GM19043 (cell line): ENCODE data around the gene RGL3.
"Not testable (repeated sequence)": the region's sequence is repeated elsewhere in the genome, so short reads cannot be mapped to it uniquely, and the experiment has no call there.

Experiments
- ATAC-seq: cut with Tn5 transposase; IDR thresholded peaks from one replicate; pipeline ENCODE4 v1.9.1; 2021; ENCODE audit warnings: low read depth; ENCODE audit not compliant: unreplicated experiment

Gene RGL3

DNA sequence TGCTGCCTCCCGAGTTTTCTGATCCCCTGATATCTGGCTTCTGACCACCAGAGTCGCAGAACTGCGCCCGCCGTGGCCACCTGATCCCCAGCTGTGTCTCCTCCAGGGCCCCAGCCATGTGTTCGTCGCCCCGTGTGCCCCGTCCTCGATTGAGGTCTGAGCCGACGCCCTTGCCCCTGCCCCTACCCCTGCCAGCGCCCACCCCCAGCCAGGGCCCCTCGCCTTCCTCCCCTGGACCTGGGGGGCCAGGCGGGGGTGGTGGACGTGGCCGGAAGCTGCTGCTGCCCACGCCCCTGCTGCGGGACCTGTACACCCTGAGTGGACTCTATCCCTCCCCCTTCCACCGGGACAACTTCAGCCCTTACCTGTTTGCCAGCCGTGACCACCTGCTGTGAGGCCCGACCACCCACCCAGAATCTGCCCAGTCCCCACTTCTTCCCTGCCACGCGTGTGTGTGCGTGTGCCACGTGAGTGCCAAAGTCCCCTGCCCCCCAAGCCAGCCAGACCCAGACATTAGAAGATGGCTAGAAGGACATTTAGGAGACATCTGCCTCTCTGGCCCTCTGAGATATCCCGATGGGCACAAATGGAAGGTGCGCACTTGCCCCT is 54.7 kb downstream of the RGL3 start:
- no peak for ATAC-seq

DNA sequence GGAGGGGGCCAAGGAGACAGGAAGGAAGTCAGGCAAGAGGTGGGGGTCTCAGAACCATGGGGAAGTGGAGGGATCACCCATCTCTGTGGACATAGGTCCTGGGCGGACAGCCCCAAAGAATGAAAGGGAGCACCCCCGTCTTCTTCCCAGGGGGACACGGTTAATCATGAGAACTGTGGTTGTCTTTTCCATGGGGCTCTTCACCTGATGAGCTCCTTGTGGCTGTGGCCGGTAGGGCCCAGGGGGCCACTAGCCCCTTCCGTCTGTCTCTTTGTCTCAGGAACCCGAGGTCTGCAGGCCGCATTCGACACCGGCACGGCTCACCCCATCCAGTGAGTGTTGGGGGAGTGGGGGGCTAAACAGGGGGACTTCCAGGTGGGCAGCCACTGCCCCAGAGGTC is 55.2 kb downstream of the RGL3 start:
- no peak for ATAC-seq

DNA sequence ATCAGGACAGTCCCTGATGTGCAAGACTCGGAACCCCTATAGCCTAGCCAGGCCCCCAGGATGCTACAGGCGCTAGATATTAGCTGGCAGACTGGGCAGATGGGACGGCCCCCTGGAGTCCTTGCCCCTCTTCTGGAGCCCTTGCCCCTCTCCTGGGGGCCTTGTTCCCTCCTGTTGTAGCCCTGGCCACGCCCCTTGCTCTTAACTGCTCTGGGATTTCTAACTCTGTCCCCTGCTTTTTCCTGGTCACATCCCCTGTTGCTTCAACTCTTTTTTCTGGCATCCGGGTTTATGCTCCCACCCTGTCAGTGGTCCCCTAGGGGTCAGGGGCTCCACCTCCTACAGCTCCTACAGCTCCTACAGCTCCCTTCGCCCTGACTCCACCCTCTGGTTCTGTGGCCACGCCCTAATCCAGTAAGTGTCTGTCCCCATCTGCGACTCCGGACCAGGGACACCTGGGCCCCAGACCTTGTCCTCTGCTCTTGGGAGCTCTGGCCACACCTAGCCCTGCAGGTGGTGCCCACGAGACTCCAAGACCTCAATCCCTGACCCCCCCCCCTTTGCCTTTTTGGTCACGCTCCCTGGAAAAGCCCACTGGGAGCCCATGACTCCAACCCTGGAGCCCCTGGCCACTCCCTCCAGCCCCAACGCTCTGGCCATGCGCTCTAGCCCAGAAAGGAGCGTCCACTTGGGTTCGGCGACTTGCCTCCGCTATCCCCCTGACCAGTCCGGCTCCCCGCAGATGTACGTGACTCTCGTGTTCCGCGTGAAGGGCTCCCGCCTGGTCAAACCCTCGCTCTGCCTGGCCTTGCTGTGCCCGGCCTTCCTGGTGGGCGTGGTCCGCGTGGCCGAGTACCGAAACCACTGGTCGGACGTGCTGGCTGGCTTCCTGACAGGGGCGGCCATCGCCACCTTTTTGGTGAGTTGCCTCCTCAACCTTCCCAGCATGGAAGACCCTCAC is 57.1 kb downstream of the RGL3 start:
- ATAC-seq: no peak

DNA sequence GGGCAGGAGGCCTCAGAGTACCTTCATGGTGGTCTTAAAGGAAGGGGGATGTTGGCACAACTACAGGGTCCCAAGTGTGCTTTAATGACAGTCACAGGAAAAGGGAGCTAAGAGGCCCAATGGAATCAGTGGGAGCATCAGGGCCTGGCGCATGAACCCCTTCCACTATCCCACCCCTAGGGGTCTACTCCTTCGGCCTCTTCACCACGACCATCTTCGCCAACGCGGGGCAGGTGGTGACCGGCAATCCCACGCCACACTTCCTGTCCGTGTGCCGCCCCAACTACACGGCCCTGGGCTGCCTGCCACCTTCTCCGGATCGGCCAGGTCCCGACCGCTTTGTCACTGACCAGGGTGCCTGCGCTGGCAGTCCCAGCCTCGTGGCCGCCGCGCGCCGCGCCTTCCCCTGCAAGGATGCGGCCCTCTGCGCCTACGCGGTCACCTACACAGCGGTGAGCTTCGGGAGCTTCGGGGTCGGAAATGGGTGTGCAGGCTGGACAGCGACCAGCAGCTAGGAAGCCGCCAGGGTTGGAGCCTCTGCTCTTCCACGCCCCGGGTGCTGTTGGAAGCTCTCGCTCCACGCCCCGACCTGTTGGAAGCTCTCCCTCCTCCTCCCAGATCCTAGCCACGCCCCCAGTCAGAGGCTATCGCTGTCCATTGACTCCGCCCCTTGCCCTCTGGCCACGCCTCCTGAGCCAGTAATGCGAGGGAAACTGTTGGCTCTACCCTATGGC is 57.9 kb downstream of the RGL3 start:
- no peak for ATAC-seq

DNA sequence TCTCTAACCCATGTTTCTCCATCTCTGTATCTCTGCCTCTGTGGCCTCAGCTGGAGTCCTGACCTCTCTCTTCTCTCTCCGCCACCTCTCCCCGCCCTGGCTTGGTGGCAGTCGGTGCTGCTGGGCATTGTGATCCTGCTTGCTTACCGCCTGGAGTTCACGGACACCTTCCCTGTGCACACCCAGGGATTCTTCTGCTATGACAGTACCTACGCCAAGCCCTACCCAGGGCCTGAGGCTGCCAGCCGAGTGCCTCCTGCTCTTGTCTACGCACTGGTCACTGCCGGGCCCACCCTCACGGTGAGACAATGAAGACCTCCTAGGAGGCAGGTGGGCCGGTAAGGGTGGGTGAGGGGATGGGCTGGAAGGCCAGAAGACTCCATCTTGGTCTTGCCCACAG is 59.7 kb downstream of the RGL3 start:
- no peak for ATAC-seq

DNA sequence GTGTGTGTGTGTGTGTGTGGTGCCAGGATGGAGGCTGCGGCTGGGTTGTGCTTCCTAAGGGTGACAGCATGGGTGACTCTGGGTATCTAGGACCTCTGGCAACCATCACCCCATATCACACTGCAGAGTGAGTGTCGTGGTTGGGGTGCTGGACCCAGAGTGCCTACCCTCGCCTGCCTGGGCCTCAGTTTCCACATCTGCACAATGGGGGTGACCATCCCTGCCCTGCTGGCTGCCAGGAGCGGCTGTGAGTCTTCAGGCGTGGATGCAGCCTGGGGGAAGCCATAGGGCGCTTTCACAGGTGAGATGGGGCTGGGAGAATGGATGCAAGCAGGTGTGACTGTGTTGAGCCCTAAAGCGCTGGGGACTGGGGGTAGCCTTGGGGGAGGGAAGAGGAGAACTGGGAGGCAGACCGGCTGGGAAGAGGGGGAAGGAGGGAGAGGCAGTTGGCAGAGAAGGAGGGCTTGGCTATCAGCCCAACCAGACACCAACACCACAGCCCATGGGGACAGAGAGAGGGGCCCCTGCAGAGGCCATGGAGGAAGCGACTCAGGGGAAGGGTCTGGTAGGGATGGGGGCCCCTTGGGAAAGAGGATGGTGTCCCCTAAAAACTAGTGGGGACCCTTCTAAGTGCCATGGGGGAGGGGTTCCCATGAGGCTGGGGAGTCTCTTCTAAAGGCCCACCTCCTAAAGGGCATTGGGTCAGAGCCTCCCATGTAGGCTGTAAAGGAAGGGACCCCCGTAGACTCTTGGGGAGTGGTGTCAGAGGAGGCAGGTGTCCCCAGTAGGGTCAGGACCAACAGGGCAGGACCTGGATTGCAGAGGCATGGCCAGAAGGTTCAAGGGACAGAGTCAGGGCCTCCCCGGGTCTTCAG is 62.2 kb downstream of the RGL3 start:
- ATAC-seq: no peak

DNA sequence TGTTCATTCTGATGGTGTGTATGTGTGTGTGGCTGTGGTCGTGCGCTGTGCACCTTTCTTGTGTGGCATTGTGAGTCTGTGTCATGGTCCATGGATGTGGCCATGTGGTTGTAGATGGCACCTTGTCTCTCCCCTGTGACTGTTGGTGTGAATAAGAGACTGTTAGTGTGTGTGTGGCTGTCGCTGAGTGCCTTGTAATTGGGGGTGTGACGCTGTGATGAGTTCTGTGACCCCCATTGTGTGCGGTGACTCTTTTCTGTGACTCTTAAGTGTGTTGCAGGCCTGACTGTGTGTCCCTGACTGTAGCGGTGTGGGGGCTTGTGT is 63.1 kb downstream of the RGL3 start:
- ATAC-seq: no peak

DNA sequence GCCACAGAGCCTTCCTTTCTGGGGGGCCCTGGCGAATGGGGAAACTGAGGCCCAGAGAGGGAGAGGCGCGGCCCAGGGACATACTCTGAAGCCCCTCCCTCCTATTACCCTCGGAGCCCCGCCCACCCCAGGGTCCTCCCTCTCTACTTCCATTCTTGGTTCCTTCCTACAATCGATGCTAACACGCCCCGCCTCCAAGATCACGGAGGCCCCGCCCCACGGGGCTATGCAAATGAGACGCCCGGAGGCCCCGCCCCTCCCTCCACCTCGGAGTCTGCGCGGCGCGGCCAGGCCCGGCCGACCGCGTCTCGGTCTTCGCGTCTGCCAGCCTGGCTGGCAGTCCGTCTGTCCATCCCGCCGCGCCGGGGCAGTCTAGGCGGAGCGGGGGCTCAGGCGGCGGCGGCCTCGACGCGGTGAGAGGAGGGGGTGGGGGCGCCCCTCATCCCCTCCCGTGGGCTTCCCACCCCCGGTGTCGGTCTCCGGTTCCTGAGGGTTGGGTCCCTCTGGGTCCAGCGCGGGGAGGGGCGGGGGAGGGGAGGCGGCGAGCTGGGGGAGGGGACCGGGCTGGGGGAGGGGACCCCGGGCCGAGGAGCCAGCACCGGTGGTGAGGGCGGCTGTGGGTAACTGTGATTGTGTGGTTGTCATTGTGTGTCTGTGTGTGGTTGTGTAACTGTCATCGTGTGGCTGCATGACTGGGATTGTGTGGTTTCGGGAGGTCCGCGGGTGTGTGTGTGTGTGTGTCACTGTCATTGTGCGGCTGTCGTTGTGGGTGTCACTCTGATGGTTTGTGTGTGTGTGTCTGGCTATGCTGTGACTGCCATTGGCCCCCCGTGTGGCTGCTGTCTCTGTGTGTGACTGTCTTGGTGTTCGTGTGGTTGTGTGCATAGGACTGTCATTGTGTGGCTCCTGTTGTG is 63.7 kb downstream of the RGL3 start, which contains the start of gene PLPPR2:
PLPPR2 (plus strand) TSS at position 273 of the 914 bp plus-strand sequence. CDS start 2,242 bp downstream, outside the sequence.
- no peak for ATAC-seq

DNA sequence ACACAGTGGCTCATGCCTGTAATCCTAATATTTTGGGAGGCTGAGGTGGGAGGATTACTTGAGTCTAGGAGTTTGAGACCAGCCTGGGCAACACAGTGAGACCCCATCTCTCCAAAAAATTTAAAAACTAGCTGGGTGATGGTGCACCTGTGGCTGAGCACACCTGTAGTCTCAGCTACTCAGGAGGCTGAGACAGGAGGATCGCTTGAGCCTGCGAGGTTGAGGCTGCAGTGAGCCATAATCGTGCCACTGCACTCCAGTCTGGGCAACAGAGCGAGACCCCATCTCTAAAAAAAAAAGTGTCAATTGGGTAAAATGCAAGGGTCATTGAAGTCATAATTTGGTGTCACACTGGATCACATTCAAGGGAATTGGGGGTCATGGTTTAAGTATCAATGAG is 65.0 kb downstream of the RGL3 start:
- ATAC-seq: not testable (repeated sequence)

DNA sequence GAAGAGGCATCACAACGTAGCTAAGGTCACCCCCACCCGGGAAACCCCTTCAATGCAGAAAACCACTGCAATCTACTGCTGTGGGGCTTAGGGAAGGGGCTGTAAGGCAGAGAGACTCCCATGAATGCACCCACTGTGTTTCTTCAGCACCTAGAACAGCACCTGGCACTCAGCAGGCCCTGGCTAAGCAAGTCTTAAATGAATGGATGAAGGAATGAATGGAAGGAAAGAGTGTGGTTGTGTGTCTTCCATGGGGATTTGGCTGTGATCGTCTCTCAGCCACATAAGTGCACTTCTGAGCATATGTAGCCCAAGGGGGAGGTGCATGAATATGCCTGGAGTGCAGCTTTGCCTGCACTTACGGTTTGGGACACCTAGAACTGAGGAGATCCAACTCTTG is 69.9 kb downstream of the RGL3 start:
- ATAC-seq: no peak

DNA sequence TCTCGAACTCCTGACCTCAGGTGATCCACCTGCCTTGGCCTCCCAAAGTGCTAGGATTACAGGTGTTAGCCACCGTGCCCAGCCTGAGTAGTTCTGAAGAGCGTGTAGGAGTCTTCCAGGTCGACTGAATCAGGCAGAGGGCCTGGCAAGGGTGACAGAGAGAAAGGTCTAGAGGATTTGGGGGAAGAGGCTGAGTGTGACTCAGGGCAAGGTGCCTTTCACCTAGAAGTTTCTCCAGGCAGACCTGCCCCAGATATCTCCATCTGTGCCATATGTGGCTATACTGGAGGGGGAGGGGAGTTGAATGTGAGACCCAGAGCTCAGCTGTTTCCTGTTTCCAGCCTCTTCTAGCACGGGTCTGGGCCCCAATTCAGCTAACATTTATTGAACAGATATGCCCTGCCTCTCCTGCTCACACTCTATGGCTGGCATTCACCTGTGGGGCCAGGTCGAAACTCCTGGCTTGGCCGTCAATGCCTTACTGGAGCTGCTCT is 71.5 kb downstream of the RGL3 start:
- no peak for ATAC-seq

DNA sequence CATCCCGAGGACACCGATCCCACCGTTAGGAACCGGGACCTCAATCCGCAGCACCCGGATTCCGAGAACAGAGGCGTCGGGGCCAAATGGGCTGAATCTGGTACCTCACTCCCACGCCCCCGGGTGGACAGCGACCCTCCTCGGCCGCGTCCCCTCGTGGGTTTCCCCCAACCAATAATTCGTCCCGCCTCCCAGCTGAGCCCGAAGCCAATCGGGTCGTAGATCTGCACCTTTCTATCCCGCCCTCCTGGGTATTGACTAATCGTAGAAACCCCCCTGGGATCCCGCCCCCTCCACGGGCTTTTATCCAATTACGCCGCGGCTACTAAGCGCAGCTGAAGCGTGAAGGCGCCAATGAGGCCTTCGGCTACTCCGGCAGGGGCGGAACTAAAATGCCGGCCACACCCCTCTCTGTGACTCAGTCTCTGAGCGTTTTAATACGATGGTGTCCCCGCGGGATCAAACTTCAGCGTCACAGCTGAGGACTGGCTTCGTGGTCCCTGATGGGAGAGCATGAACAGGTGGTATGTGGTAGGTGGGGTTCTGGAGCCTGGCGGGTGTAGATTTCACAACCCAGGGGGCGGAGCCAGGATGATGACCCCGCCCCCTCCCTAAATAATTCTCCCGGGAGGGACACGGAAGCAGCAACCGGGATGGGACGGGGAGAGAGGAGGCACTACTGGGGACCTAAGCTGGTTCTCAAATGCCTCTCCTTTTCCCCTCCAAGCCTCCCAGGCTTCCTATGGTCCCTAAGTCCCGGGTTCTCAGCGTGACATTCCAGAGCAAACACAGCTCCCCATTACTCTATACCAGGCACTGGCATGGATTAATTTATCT is 72.8 kb downstream of the RGL3 start, which contains the start of the genes CCDC159 and TMEM205:
CCDC159 (plus strand) TSS at position 416 of the 837 bp plus-strand sequence; CDS start at position 504, 88 bp downstream.
TMEM205 (minus strand) TSS at position 165 of the 837 bp plus-strand sequence. CDS start 649 bp downstream, outside the sequence.
- ATAC-seq: peak; percentile 77

DNA sequence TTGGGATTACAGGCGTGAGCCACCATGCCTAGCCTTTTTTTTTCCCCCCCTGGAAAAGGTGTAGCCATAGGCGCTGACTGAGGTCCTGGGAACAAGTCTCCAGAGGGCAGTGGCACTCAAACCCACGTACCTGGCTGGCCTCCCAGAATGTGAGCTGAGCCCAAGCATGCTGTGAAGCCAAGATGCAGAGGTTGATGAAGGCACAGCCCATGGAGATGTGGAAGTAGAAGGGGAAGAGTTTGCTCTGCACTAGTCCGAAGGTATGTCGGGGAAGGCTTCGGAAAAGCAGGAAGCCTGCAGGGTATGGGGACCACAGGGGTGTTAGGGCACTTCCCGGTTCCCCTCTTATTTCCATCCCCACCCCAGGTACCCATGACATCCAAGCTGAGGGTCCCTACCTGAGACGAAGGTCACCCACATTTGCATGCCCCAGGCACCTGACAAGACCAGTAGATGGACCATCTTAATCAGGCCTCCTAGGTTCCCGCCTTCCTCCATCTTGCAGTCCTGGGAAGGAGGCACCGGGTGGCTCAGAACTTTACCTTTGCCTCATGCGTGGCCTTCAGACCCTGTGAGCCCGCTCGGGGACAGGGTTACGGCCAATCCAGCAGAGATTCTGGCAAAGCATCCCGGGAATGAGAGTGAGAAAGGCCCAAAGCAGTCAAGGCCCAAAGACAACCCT is 73.9 kb downstream of the RGL3 start:
- ATAC-seq: no peak
